Gastroesophageal sphincter (tissue), 3 donors: ENCODE measurements around the gene RPL4.

Experiments used
- CTCF ChIP-seq, 4 experiments: fragments of 200-600 bp in 2 of 4; fragments of 450-650 bp in 2 of 4; sonication (generic) in 1 of 4; IDR thresholded peaks; one replicate each; pipeline ENCODE4 v1.5.1; 2017 to 2019; ENCODE audit warnings: antibody characterized with exemption in 4 of 4, mild to moderate bottlenecking in 2 of 4, moderate library complexity in 2 of 4
- POLR2AphosphoS5 ChIP-seq: sonication (generic); formaldehyde crosslinking; IDR thresholded peaks from one replicate; pipeline ENCODE4 v1.6.1; 2017; ENCODE audit warnings: antibody characterized with exemption

DNA sequence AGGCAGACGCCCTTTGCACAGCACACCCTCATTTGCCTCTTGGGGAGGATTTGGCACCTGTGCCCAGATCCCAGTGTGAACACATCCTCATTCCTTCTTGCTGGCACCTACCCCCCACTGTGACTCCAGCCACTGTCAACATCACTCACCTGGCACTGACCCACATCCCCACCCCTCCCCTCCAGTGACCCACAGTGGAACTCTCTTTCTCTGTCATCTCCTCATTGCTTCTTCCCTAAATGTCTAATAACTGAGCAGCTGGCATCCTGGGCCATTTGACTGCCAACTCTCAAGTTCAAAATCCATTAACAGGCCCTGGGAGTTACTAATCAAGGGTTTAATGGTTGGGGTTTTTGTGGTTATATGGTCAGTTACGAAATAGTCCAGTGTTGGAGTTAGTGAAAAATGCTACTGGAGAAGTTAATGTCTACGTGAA is 21.5 kb downstream of the RPL4 start:
- TF ChIP-seq CTCF (IDR thresholded peaks at IDR 0.05) (no peak), POLR2AphosphoS5 (no peak)
